ENCODE data around the gene RXRA.

Gene RXRA

DNA sequence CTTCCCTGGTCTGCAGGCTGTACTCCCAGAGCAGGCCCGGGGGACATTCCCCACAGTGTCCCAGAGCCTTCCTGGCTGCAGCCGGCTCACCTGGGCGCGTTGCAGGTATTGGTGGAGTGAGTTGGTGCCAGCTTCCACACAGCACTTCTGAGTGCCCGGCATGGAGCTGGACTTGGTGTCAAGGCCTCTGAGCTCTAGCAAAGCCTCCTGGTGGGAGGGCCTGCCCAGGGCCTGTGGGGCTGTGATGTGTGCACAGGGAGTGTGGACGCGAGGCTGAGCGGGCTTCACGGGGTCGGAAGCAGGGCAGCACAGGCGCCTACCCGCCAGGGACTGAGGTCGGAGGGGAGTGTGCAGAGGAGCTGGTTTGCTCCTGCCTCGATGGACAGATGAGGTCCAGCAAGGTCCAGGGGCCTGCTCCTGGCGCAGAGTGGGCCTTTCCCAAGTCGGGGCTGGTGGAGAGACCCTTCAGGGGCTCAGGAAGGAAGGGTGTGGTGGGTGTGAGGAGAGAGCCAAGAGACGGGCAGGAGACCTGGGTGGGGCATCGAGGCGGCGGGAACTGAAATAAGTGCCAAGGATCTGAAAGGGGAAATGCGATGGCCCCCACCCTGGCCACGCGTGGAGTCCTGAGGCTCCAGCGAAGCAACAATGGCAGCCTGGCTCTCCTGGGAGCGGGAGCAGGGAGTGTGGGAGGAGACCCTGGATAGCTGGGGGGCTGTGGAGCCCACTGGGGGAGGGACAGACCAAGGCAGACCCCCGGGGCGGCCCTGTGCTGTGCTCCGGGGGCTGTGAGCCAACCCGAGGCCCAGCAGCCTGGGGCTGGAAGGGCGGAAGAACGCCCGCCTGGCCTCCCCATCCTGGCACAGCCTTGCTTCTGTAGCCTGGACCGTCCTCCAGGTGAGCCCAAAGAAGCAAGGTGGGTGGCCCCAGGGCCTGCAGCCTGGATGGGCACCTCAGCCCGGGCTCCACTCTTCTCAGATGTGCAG is 78.4 kb downstream of the RXRA start:
- no peak for DNase-seq

DNA sequence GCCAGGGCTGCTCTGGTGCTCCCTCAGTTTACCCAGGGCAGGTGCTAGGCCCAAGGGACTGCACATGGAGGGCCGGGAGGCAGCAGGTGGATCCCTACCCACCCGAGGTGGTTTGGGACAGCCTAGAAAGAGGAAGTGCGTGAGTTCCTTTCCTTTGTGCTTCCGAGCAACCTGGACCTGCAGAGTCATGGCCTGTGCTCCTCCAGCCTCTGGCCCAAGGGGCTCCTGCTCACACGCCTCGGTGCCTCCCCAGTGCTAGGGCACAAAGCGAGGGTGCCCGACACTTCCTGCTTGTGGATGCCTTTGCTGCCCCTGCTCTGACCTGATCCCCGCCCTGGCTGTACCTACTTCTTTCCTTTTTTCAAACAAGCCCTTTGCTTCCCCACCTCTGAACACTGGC is 79.3 kb downstream of the RXRA start:
- no peak for DNase-seq

DNA sequence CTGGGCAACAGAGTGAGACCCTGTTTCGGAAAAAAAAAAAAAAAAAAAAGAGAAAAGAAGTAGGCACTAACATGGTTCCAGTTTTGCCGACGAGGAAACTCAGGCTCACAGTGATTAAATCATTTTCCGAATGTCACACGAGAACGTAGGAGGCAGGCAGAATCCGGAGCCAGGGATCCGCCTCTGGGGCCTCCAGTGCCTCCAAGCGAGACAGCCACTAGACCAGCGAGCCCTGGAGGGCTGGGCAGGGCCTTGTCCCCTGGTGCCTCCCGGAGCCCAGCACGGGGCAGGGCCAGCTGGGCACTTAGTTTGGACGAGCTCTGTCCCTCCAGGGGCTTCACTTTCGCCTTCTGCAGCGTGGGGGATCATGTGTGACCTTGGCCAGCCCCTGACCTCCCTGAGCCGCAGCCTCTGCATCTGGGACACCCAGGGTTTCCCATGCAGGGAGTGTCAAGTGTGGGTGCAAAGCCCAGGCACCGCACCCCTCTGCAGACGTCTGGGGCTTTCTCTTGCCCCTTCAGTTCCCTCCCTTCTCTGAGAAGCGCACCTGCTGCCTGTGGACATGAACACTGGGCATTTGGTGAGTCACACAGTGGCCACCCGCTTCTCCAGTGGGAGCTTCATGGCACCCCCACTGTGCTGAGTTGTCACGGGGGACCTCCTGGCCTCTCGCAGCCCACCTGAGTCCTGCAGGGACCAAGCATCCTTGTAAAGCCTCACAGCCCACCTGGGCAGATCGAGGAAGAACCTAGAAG is 80.3 kb downstream of the RXRA start:
- DNase-seq = peak; percentile 6

DNA sequence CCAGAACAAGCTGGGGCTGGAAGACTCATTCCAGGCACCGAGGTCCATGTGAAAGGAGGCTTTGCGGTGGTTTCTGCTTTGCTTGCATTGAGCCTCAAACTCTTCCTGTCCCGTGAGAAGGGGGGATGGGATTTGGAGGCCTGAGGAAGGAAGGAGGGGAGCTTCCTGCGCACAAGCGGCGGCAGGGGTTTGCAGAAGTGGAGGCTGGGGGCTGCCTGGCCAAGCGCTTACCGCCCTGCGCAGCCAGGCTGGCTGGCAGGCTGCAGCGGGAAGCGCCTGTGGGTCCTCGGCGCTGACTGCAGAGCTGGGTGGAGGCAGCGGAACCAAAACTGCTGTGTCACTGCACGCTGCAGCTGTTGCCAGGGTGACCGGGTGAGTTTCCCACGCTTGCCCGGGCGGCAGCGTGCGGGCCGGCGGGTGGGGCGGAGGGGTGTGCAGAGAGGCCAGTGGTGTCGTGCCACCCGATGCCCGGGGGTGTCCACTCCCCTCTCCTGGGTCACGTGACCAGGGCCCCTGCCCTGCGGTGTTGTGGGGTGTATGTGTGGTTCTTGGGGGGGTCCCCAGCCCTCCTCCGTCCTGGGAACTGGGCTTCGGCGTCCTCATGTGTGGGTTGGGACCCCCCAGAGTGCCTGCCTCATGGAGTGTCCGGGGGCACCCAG is 81.0 kb downstream of the RXRA start:
- peak; percentile 75 for DNase-seq

DNA sequence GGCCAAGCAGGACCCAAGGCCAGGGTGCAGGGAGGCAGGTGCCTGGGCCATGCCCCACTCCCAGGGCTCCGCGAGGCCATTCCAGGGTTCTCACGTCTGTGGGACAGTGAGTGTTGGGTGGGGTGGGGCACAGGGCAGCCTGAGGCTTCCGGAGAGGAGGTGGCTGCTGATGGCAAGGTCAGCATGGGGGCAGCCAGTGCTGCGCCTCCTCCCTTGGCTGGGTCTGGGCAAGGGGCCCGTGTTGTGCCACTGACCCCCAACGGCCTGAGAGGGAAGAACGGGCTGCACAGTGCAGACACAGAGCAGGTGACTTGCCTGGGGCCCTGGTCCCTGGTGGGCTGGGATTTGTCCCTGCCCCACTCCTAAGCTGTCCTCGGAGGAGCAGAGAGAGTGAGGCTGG is 82.1 kb downstream of the RXRA start:
- DNase-seq = no peak

DNA sequence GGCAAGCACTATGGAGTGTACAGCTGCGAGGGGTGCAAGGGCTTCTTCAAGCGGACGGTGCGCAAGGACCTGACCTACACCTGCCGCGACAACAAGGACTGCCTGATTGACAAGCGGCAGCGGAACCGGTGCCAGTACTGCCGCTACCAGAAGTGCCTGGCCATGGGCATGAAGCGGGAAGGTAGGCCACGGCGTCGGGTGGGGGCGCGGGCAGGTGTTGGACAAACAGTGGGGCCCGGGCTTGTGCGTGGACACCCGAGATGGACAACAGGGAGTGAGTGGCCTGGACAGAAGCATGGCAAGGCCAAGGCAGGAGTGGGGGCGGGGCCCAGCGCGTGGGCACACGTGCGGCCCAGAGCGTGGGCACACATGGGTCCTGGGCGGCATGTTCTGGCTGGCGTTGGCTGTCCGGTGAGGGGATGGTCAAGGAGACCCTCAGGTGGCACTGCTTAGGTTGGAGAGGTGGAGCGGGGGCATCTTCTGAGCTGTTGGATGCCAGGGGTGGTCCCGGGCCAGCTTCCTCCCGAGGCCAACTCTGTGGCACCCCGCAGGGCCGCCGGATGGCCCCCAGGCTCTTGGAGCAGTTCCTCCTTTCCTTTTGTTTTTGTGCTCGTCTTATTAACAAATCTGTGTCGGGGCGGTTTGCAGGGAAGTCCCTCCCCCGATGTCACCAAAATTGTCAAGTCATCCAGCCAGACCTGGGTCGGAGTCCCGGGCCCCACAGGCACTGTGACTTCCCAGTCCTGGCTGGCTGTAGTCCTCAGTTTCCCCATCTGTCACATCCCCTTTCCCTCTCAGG is 82.9 kb downstream of the RXRA start:
- no peak for DNase-seq

DNA sequence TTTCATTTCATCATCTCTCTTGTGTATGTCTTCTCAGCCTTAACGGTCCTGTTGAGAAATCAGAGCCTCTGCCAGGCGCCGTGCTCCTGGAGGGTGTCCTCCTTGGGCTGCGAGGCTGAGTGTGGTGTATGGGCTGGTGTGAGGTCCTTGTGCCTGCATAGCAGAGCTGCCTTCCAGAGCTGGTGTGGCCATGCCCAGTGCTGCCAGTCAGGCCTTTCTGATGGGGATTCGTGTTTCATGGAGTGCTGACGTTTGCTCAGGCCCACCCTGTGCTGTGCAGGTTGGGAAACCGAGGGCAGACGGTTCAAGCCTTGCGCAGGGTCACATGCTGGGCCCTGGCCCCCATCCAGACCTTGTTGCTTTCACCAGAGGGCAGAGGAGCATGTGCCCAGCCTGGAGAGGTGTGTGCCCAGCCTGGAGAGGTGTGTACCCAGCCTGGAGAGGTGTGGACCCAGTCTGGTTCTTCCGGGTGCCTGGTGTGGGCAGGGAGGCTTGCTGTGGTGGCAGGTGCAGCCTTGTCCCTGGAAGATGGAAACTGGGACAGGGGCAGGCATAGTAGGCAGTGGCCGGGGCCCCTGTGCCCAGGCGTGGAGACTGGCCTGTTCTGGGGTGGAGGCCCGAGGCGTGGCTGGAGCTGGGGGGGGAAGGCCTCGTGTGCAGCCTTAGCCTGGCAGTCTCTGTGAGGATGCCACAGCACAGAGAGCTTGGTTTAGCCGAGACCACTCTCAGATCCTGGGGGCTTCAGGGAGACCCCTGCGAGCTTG is 84.0 kb downstream of the RXRA start:
- DNase-seq = no peak

DNA sequence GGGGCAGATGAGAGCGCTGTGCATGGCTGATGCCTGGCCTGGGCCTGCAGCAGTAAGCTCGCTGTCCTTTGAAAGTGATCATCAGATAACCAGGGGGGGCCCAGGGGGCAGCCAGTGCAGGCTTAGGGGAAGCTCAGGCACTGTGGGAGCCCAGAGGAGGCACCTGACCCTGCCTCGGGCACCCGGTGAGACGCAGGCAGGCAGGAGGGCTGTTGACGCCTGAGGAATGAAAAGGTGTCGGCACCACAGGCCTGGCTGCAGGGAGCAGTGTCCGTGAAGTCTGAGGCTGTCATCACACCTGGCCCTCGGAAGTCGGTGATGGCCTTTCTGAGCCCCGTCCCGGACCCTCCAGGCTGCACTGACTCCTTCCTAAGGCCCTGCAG is 84.6 kb downstream of the RXRA start:
- DNase-seq = no peak

DNA sequence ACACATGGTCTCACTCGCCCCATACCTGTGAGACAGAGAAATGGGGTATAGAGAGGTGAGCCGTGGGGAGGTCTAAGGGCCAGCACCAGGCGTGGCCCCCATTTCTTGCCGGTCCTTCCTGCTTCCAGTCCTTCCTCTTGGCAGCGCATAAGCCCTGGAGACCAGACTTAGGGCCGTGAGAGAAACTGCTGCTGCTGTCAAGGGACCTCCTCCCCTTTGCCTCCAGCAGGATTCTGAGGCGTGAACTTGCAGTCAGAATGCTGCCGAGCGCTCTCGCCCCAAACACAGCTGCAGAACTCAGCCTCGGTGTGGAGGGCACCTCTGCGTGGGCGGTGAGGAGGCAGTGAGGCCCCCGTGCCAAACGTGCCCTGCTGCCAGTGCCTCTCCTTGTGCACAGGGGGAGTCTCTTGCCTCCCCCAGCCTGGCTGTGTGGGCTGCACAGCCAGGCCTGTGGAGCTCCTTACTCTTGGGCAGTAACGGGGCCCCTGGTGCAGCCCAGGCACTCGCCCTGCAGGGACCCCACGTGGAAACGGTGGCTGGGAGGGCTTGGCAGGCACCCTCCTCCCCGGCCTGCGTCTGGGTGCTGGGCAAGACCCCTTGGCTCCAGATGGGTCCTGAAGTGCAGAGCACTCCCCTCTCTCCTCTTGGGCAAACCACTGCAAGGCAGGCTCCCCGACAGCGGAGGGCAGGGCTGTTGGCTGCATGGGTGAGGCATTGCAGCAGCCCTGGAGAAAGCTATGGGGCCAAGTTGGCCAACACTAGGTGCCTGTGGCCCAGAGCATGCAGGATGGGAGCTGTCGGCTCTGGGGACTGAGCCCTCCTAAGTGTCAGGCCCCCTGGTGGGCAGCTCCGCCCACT is 85.4 kb downstream of the RXRA start:
- DNase-seq = no peak

DNA sequence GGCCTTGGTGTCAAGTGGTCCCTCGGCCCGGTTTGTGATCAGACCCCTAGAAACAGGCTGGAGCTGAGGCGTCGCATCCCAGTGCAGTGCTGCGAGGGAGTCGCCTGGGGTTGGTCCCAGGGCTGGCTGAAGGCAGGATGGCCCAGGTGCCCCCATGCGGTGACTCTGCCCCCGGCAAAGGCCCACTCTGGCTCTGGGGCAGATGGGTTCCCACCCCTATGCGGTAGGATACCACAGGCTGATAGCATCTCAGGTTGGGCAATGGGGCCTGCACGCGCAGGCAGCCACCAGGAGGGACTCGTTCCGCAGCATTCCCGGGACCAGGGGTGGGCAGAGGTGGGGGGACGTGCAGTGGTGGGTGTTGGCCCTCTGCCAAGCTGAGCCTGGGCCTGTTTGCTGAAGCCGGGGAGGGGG is 86.0 kb downstream of the RXRA start:
- no peak for DNase-seq

DNA sequence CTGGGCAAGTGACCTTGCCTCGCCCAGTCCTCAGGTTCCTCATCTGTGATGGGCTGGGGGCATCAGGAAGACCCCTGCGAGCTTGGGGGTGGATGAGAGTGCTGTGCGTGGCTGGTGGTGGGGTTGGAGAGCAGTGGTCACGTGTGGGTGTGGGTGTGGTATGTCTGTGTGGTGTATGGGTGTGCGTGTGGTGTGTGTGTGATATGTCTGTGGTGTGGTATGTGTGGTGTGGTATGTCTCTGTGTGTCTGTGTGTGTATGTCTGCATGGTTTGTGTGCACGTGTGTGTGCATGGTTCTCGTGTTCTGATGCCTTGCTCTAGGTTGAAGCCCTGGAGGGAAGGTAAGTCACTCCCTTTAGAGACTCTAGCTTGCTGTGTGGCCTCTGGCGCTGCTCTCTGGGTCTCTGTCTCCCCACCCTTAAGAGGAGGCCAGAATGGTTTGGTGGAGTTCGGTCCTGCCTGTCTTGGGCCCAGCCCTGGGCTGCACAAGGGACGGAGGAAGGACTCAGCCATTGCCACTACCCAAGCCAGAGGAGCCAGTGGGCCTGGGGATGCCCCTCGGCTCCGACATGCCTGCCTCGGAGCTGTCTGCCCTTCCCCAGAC is 87.0 kb downstream of the RXRA start:
- DNase-seq = no peak

DNA sequence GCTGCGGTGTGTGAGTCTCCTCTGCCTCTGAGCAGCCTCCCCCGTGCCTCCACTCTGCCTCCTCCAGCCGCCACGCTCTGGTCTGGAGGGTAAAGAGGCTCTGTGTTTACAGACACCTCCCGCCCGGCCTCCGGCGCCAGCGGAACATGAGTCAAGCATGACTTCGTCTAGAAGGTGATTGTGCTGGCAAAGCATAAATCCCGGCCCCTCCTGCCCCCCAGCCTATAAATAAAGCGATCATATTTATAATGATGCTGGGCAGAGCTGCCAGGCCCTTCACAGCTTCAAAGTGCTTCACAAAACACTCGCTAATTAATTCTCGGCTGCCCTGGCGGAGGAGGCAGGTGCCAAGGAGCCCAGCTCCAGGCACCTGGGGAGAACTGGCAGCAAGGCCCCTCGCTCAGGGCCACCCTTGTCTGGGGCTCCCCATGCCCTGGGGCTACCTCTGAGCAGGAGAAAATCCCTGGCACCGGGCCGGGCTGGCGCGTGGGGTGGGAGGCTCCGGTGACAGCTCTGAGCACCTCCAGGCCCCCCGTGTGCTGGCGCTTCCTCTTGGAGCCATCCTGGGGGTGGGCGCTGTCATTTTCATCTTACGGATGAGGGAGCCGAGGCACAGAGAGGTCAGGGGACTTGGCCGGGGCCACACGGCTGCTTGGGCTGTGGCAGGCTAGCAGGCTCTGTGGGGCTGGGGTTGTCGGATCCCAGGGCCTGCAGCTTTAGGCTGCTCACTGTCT is 87.8 kb downstream of the RXRA start:
- DNase-seq = peak; percentile 97

DNA sequence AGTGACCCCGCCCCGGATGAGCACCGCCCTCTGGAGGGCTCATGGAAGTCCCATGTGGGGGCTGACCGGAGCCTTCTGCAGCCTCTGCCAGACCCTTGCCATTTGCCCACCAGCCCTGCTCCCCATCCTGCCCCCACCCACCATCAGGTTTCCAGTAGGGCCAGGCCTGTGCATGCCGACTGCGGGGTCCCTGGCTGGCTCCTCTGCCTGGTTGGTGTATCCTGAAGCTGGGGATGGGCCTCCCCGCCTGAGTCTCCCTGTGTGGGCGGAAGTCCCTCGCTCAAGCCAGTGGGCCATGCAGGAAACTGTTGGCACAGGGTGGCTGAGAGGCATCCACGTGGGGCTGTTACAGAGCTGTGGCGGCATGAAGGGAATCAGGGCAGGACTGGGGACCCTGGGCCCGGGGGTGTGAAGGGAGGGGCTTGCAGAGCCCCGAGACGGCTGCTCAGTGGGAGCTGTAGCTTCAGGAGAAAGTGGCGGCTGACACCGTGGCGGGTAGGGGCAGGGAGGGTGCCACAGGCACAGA is 88.7 kb downstream of the RXRA start:
- no peak for DNase-seq

DNA sequence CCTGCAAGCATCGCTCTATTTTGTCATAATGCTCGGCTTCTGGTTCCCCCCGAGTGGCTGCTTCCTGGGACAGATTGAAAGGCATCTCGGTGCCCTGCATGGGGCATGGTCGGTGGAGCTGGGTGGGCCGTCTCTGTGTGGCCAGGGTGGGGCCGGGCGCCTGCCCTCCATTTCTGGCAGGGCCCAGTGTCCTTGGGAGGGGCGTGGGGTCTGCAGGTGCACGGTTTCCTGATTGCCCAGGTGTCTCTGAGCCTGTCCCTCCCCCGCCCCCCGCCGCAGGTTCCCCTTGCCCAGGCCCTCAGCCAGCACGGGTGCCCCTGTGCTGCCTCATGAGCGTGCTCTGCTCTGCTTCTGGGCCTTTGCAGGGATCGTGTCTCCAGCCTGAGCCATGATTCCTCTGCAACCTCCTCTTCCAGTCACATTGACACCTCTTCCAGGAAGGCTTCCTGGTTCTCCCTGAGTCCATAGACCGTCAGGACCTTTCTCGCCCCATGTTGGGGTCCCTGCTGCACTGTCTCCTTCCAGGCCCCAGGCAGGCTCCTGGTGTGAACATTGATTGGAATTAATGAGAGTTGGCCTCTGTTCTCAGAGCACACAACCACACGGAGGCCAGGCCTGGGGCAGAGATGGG is 90.2 kb downstream of the RXRA start:
- DNase-seq = no peak

DNA sequence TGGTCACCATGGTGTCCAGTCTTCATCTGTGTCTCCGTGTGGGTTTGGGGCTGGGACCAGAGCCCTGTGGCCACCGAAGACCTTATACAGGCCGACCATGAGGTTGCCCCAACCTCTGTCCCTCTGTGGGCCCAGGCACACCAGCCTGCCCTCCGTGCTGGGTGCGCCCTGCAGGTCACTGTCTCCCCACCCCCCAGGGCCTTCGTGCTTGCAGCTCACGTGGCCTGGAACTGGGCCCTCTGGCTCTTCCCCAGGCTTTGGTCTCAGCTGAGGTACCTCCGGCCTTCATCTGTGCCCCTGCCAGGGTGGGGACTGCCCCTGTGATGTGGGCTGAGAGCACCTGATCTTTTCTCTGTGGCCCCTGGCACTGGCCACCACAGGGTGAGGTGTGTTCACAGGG is 92.1 kb downstream of the RXRA start:
- DNase-seq = no peak

DNA sequence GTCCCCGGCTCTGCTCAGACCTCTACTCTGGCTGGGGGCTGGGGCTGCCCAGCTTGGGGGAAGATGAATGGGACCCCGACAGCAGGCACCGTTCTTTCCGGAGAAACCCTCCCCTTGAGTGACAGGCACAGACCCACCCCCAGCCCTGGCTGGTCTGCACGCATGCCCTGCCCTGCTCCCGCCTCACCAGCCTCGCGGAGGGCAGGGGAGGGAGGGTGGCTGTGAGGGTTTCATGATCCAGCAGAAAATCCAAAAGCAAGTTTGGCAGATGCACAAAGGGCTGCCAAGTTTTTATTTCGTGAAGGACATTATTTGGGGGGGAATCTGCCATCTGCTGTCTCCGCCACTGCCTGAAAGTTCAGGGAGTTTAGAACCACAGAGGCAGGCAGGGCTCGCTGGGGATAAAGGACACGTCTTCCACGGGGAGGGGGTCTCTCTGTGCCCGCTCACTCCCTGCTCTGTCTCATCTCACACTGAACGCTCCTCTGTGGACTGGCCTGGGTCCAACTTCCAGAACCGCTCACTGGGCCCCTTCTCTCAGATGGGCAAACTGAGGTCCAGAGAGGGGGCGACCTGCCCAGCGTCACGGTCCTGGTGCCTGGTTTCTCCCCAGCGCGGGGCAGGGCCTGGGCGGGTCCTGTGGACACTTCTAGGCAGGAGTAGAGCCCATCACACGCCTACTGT is 92.9 kb downstream of the RXRA start:
- DNase-seq = no peak

DNA sequence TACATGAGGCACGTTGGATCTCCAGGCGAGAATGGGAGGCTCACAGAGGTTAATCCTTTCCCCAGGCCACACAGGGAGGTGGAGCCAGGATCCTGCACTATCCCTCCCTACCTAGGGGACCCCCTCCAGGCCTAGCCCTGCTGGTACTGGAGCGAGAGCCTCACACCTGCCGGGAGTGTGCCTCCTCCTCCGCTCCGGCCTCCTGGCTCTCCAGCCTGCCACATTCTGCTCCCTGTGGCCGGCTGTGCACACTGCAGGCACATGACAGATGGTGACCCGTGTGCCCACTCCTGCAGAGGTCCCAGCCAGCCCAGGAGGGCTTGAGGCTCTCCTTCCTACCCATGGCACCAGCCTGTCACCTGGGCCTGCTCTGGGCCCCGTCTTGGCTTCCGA is 93.4 kb downstream of the RXRA start:
- DNase-seq = no peak

DNA sequence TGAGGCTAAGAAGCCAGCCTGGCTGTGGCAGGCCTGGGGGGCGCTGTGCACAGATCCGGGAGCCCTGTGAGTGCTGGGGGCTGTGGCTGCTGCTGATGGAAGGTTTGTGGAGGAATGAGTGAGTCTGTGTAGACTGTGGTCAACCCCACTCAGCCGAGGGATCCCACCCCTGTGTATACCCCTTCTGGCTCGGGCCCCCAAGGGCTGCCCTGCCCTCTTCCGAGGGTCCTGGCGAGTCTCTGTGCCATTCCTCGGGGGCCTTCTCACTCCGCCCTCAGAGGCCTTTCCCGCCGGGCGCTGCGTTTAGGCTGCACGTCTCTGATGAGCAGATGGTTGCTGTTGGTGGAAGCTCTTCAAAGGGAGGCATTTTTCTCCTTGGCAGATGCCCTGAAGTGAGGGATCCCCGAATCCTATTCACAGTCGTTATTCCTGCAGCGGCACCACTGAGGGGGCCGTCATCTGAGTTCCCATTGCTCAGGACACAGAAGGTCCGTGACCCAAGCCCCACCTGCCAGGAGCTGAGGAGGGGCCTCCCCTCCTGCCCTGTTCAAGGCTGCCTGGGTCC is 94.1 kb downstream of the RXRA start:
- DNase-seq = no peak
